Activated T-cell treated with anti-CD3 and anti-CD28 coated beads, Interleukin-2, amount 50 U/mL, for 1 hour (primary cell): ENCODE data around the gene CDHR2.
"Not testable (repeated sequence)": the region's sequence is repeated elsewhere in the genome, so short reads cannot be mapped to it uniquely, and the experiment has no call there.

Experiments used
- DNase-seq: peaks from one replicate; pipeline ENCODE4 v3.0.0-alpha.2; 2020

CDHR2 gene

DNA sequence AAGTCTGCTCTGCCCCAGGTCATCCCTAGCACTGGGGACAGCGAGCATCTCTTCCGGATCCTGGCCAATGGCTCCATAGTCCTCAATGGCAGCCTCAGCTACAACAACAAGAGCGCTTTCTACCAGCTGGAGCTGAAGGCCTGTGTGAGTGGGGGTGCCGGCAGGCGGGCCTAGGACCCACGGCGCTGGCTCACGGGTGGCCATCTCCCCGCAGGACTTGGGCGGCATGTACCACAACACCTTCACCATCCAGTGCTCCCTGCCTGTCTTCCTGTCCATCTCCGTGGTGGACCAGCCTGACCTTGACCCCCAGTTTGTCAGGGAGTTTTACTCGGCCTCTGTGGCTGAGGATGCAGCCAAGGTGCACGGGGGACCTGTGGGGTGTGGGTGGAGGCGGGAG lies 25.9 kb downstream of the CDHR2 start:
- no peak for DNase-seq

DNA sequence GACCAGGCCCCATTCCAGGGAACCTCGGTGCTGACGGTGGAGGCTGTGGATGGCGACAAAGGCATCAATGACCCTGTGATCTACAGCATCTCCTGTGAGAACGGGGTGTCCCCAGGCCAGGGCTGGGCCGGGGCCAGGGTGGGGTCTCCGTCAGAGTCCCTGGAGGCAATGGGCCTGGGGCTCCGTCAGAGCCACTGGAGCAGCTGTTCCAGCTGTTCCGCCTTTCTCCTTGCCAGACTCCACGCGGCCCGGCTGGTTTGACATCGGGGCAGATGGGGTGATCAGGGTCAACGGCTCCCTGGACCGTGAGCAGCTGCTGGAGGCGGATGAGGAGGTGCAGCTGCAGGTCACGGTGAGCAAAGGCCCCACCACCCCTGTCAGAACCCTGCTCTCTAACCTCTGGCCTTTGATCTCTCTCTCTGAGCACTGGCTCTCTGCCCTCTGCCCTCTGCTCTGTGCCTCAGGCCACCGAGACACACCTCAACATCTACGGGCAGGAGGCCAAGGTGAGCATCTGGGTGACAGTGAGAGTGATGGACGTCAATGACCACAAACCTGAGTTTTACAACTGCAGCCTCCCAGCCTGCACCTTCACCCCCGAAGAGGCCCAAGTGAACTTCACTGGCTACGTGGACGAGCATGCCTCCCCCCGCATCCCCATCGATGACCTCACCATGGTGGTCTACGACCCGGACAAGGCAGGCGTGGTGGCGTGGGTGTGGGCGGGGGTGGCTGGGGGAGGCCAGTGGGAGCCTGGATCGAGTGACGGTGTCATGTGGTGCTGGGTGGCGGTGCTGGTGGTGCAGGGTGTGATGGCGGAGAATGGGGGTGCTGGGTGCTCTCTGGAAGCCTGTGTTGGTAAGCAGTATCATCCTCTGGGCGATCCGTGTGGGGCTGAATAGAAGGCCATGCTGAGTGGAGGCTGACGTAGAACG lies 26.6 kb downstream of the CDHR2 start:
- no peak for DNase-seq

GRCh38 chr5:176577312-176578176 lies 28.4 kb downstream of the CDHR2 start:
- no peak for DNase-seq

DNA sequence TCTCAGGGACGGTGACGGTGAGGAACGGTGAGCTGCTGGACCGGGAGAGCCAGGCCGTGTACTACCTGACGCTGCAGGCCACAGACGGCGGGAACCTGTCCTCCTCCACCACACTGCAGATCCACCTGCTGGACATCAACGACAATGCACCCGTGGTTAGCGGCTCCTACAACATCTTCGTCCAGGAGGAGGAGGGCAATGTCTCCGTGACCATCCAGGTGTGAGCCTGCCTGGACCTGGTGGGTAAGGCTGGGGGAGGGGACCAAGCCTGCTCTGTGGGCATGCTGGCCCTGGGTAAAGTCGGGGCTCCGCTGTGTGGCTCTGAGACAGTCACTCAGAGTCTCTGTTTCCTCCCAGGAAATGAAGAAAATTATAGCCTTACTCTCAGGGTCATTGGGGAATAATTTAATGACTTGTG lies 29.3 kb downstream of the CDHR2 start:
- peak; percentile 48 for DNase-seq

DNA sequence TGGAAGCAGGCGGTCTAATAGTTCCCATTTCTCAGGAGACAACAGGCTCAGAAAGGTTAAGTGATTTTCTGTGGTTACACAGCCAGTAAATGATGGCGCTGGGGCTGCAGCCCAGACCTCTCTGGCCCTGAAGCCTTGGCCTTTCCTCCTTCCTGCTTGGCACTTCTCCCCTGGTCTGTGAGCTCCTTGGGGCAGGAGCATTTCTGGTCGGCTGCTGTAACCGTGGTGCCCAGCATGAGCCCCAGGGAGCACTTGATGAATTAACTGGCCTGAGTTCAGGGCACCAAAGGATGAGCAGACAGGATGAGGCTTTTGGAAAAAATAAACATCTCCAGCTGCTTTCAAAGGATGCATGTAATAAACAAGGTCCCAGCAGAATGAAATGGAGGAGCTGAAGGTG lies 30.2 kb downstream of the CDHR2 start:
- no peak for DNase-seq

- DNase-seq: no peak
These were observed 32.2 kb downstream of the CDHR2 start for GRCh38 chr5:176581361-176581760.

GRCh38 chr5:176583076-176583475 lies 33.9 kb downstream of the CDHR2 start:
- DNase-seq: no peak

GRCh38 chr5:176587398-176587797 lies 38.3 kb downstream of the CDHR2 start:
- DNase-seq: no peak

GRCh38 chr5:176588297-176588696 lies 39.2 kb downstream of the CDHR2 start:
- DNase-seq: no peak

- DNase-seq: no peak
These were observed 40.1 kb downstream of the CDHR2 start for GRCh38 chr5:176589039-176589769.

GRCh38 chr5:176590035-176590717 lies 41.0 kb downstream of the CDHR2 start:
- no peak for DNase-seq

DNA sequence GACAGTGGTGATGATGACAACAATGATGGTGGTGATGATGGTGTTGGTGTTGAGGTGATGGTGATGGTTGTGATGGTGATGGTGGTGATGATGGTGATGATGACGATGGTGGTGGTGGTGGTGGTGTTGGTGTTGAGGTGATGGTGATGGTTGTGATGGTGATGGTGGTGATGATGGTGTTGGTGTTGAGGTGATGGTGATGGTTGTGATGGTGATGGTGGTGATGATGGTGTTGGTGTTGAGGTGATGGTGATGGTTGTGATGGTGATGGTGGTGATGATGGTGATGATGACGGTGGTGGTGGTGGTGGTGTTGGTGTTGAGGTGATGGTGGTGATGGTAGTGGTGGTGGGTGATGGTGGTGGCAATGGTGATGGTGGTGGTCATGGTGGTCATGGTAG lies 42.5 kb downstream of the CDHR2 start:
- not testable (repeated sequence) for DNase-seq

DNA sequence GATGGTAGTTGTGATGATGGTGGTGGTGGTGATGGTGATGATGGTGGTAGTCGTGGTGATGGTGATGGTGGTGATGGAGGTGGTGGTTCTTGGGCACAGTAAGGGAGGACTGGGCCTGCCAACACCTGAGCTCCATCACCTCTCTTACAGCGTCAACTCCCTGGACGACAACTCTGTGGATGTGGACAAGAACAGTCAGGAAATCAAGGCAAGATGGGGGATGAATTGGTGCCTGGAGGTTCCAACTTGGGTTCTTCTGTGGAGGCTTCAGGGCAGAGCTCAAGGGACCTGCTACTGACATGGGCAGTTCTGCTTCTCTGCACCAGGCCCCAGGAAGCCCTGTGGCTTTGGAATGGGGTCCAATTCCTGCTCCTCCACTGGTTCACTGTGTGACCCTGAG lies 43.4 kb downstream of the CDHR2 start:
- DNase-seq: no peak

GRCh38 chr5:176593273-176593869 lies 44.2 kb downstream of the CDHR2 start:
- no peak for DNase-seq

DNA sequence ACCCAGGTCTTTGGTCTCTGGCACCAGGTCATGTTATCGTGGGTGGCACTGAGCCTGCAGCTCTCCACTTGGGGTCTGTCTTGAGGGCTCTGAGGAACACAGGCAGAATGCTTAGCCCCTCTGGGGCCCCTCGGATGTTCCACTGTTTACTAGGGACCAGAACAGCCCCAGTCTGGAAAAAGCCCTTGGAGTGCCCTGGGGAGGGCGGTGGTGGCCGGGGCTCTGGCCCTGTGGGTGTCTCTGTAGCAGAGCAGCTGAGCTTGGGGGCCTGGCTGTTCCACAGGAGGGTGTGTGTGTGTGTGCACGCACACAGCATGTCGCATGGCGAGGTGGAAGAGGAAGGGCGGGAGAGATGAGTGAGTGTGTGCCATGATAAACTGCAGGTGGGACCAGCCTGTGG lies 45.4 kb downstream of the CDHR2 start:
- no peak for DNase-seq

- DNase-seq: no peak
These were observed 46.3 kb downstream of the CDHR2 start for GRCh38 chr5:176595386-176595943.

DNA sequence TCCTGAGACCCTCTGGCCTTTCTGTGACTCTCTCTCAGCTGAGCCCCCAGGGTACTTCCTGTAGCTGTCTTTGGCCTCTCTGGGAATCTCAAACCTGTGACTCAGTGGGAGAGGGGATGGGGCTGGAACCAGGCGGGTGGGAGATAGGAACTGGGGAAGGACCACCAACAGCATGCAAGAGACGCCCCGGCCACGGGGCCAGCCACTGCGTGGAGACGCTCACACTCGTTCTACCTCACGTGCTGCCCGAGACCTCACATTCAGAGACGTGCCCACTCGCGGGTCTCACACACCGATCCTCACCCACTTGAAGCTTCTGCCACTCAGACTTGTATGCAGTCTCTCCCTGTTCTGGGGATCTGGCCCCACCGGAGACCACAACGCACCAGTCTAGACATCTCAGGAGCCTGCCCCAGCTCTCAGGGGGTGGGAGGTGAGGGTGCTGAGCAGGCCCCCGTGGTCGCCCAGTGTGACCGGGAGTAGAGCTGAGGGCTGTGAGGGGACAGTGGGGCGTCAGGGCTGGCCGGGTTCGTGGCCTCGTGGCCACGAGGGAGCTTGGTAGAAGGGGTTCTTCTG lies 47.0 kb downstream of the CDHR2 start:
- DNase-seq: no peak

DNA sequence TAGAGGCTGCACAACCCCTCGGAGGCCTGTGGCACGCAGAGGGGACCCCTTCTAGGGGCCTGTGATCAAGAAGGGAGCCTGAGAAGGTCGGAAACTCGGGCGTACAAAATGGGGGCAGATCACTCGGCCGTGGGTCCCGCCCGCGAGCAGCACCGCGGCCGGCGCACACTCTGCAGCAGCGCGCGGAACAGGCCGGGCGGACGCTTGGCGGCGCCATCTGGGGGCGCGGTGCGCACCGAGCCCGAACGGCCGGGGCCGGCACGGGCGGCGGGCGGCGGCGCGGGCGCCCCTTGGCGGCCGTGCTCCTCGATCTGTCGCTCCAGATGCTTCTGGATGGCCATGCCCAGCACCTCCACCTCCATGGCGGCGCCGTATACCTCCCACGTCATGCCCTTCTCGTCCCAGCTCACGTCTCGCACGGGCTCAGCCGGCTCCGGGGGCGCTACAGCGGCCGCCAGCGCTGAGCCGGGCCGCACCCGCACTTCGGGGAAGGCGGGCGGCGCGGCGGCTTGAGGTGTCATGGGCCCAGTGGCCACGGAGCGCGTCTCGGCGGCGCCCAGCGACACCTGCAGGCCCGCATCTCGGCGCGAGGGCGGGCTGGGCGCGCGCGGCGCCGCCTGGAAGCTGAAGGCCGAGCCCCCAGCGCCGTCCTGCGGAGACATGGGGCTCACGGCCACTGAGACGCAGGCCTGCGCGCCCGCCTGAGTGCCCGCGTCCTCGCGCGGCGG lies 47.7 kb downstream of the CDHR2 start:
- peak; percentile 81 for DNase-seq

DNA sequence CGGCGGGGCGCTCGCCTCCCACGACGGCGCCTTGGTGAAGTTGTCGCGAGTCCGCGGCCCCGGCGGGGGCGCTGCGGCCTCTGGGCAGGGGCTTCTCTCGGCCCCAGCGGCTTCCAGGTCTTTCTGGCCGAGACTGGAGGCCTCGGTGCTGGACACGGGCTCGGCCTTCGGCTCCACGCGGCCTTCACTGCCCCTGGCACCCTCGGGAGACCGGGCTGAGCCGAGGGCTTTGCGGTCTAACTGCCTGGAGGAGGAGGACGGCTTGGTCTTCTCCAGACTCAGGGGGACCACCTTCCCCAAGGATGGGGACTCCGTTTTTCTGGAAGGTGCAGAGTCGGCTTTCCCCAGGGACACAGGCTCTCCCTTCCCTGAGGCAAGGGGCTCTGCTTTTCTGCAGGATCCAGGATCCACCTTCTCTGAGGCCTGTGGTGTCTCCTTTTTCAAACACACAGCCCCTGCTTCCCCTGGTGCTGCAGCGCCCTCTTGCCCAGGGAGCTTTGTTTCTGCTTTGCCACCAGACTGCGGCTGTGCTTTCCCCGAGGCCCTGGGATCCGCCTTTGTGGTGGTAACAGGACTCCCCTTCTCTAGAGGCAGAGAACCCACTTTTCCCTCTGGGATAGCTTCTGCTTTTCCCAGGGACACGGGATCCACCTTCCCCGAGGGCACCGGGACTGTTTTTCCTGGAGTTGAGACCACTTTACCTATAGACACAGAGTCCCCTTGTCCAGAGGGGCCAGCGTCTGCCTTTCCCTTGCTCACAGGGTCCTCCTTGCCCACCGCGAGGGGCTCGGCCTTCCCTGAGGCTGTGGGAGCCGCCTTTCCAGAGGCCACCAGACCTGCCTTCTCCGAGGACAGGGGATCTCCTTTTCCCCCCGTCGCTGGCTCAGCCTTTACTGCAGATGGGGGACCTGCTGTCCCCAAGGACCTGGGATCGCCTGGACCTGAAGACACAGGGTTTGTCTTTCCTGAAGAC lies 48.6 kb downstream of the CDHR2 start:
- DNase-seq: no peak
